IPS-NIHi7 (cell line): Measurements from ENCODE around the gene TRAIP.
"Not testable (repeated sequence)": the region's sequence is repeated elsewhere in the genome, so short reads cannot be mapped to it uniquely, and the experiment has no call there.

Source experiments
- DNase-seq: peaks from one replicate; pipeline ENCODE4 v3.0.0; 2012; ENCODE audit warnings: mixed read lengths; ENCODE audit errors: extremely low spot score

The TRAIP gene

DNA sequence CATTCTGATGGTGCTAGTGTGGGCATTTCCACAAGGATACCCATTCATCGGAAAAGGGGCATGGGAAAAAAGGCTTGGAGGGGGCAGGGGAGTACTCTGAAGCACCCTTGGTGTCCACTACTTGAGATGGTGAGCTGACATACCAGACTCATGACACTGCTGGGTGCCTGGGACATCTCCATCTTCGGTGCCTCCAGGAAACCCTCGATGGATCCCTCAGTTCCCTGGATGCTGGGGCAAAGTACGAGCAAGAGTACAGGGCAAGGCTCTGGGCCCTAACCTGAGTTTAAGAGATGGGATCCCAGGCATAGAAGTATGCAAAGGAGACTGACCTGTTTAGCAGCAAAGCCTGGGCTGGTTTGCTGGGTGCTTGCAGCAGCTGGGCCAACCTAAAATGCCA, 64.8 kb downstream of the TRAIP start:
- peak; percentile 5 for DNase-seq

DNA sequence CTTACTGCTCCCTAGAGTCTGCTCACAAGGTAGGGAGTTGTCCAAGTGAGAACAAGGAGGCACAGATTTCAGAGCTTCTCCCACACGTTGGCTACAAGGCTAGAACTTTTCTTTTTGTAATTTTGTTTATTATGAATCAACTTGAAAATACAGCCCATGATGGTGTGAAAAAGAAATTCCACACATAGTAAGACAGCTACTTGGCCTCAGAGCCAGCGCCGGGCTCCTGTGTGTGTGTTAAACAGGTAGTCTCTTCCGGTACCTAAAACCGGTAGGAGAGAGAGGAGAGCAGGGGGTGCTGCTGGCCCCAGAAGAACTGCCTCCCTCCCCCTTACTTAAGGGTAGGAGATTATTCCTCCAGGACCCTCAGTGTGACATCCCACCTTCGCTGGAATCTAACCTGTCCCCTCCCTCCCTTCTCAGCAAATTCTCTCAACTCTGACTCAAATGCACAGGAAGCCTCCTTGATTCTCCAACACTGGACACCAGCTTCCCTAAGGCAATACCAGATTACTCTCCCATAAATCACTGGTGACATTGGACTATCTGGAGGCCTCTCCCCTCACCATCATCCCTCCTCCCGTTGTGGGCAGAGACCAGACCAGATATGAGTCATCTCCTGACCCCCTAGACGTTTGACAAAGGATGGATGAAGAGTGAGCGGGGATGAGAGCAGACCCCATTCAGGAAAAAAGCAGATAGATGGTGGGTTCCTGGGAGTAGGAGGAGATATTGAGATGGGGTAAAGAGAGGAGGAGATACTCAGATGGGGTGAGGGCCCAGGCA, 65.5 kb downstream of the TRAIP start:
- DNase-seq: peak; percentile 11

DNA sequence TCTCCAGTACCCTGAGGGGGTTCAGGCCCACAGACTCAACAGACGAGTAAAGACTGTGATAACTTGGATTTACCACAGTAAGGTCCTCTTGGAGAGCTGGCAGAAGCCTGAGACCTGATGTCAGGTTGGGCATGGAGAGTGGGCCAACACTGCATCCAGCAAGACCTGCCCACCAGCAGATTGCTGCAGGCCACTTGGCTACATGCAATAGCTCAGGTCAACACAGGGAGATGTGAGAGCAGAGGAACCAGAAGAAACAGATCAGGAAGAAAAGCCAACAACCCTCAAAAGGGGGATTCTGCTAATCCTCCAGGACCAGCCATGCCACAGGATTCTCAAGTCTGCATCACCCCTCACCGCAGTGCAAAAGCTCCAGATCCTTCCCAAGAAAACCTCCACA, 68.3 kb downstream of the TRAIP start:
- peak; percentile 5 for DNase-seq

DNA sequence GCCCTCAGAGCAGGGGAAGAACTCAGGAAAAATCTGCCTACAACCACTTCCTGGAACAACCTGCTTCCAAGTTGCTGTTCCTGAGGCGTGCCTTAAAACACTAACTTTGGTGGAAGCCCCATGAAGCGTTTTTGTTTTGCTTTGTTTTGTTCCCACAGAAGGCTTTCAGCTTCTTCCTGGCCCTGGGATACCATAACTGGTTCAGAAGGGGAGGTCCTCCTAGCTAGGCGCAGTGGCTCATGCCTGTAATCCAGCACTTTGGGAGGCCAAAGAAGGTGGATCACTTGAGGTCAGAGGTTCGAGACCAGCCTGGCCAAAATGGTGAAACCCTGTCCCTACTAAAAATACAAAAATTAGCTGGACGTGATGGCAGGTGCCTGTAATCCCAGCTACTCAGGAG, 68.8 kb downstream of the TRAIP start:
- no peak for DNase-seq

DNA sequence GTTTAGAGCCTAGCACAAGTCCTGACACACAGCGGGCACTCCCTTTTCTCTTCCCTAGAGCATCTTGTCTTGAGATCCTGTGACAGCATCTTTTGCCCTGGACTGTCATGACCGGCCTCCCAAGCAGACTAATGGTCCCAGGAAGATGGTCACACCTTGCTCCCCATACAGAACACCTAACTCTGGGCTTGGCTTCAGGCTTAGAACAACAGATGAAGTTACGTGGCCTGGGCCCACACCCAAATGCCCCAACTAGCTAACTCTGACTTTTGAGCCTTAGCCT, 69.2 kb downstream of the TRAIP start:
- DNase-seq: no peak

DNA sequence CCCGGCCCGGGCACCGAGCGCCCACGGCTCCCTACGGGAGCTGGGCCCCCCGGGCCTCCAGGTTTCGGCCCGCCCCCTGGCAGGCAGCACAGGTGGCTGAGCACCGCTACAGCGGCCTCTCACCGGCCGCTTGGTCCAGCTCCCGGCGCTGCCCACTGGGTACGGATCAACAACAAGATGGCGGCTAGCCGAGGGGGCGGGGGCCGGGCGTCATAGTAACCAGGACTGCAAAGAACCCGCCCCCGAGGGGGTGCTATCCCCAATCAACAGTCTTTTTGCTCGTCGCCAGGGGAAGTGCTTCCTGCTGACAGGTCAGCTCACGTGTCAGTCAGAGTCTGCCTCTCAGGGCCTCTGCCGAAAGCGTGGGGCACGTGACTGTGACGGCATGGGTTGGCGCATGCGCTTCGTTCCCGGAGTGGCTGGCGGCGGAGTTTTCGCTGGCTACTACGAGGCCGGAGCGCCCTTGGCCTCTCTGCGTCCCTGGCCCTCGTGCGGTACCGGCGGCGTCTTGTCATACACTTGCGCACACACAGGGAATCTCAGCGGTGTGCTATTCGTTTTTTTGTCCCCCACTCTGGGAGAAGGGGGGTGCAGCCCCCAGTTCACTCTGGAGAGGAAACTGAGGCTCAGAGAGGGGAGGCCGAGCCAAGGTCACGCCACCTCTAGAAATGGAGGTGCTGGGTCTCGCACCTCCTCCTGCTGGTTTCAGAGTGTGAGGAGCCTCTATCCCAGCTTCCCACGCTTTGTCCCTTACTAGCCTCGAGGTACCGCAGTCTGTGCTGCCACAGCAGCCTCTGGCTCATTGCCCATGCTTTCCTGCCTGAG, 69.8 kb downstream of the TRAIP start, which contains the start of gene IP6K1:
Gene IP6K1 (minus strand): TSS at position 186 of the 825 bp plus-strand sequence. CDS start 38,502 bp downstream, outside the sequence.
- DNase-seq: peak; percentile 100

DNA sequence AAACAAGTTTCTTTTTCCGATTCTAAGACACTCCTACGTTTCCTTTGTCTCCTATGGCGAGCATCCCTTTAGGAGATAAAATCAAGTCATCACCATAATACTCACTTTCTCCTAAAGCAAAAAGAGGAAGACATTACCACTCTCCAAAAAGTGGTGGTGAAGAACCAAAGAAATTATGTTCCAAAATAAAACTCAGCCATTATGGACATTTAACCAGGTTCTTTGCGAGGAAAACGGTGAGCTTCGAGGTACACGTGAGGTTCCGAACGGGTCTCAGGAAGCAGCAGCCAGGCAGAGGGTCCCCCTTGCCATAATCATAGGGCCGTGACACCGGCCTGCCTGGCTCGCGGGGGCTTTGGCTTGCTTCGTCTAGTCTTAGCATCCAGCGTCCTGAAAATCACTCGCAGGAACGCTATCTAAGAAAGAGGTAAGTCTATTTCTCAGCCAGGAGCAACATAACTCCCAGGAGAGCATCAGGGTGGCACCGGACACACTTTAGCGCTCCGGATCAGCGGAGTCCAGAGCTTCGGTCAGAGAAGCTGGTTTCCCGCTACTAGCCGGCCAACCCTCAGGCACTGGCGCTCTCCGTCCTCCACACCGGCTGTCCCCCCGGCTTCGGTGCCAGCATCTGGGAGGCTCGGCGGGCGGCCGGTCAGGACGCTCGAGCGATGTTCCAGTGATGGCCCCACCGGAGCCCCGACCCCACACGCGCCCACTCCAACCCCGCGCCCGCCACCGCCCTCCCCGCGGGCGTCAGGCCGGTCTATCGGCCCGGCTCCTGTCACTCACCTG, 70.6 kb downstream of the TRAIP start:
- DNase-seq: peak; percentile 51

DNA sequence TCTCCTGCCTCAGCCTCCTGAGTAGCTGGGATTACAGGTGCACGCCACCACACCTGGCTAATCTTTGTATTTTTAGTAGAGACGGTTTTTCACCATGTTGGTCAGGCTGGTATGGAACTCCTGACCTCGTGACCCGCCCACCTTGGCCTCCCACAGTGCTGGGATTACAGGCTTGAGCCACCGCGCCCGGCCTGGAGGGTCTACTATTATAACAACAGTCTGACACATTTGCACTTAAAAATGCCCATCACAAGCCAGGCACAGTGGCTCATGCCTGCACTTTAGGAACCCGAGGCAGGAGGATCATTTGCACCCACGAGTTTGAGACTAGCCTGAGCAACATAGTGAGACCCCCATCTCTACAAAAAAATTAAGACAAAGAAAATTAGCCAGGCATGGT, 74.1 kb downstream of the TRAIP start:
- not testable (repeated sequence) for DNase-seq

DNA sequence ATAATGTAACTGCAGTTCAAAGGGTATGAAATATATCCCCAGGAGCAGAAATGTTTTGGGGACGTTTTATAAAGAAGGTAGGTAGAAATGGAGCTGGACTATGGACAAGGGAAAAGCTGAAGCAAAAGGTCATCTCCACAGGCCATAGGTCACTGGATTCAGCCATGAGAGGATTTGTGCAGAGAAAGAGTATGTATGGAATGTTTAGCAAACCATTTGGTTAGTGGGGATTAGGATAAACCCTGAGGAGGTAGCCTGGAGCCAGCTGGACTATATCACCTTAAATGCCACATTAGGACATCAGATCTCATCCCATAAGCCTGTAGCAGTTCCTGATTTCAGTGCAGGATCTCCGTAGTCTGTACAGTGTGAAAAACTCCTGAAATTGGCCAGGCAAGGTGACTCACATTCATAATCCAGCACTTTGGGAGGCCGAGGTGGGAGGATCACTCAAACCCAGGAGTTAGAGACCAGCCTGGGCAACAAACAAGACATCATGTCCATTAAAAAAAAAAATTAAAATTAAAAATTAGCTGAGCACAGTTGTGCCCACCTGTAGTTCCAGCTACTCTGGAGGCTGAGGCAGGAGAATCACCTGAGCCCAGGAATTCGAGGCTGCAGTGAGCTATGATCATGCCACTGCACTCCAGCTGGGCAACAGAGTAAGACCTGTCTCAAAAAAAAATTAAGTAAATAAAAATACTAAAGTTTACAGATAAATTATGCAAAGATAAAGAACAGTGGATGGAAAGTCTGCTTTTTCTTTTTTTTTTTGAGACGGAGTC, 74.8 kb downstream of the TRAIP start:
- no peak for DNase-seq

DNA sequence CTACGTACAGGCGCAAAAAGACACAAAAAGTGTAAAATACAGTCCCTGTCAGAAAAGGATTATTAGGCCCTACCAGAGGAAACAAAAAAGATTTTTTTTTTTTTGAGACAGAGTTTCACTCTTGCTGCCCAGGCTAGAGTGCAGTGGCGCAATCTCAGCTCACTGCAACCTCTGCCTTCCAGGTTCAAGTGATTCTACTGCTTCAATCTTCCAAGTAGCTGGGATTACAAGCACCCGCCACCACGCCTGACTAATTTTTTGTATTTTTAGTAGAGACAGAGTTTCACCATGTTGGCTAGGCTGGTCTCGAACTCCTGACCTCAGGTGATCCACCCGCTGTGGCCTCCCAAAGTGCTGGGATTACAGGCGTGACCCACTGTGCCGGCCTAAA, 75.4 kb downstream of the TRAIP start:
- DNase-seq: not testable (repeated sequence)

DNA sequence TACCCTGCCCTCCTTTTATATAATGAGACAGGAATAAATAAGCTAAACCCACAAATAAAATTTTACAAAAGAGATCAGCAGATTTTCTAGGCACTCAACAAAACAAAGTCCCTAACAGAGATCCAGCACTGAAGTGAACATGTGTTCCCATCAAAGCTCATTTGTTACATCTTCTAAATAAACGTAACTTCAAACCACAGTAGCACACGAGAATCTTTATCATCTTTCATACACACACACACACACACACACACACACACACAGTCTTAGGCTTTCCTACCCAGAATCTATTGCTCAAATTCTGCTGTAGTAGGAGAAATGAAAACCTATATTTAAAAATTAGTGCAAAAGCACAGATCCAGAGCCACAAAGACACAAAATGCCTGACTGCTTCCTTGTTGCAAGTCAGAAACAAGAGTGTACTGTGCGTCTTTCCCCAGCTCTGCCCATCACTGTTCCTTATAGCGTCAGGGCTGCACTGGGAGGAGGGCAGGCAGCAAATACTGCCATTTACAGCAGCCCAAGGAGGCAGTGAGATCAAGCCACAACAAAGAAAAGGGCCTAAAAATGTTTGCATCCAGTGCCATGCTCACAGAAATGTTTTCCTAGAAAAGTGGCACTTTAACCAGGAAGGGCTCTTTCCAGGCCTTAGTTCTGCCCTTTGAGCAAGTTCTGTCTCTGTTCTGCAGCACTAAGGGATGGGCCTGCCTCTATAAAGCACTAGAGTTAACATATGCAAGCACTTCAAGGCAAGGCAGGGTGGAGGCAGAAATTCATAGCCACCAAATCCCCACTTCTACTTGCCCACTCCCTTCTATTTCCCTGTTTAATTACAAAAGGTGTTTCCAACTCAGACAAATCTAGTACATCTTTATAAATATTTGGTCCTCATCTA, 76.0 kb downstream of the TRAIP start:
- DNase-seq: no peak

DNA sequence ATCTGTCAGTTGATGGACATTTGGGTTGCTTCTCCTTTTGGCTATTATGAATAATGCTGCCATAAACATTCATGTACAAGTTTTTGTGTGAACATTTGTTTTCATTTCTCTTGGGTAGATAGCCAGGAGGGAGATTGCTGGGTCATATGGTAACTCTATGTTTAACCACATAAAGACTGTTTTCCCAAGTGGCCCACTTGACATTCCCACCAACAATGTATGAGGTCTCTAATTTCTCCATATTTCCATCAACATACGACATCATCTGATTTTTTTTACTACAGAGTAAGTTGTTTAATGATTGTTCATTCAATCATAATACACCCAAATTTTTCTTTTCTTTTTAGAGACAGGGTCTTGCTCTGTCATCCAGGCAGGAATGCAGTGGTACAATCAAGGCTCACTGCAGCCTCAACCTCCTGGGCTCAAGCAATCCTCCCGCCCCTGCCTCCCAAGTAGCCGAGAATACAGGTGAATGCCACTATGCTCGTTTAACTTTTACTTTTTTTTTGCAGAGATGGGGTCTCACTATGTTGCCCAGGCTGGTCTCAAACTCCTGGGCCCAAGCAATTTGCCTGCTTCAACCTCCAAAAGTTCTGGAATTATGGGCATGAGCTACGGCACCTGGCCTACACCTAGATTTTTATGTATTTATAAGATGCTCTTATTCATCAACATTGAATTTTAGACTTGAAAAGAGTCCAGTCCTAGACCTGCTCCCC, 76.8 kb downstream of the TRAIP start:
- no peak for DNase-seq
